CD4-positive, alpha-beta T cell treated with Interleukin-15 for 1 hour (primary cell): ENCODE results near the gene MOSPD3.

ENCODE experiments used
- DNase-seq: peaks from one replicate; pipeline ENCODE4 v3.0.0-alpha.2; 2020

Gene MOSPD3

DNA sequence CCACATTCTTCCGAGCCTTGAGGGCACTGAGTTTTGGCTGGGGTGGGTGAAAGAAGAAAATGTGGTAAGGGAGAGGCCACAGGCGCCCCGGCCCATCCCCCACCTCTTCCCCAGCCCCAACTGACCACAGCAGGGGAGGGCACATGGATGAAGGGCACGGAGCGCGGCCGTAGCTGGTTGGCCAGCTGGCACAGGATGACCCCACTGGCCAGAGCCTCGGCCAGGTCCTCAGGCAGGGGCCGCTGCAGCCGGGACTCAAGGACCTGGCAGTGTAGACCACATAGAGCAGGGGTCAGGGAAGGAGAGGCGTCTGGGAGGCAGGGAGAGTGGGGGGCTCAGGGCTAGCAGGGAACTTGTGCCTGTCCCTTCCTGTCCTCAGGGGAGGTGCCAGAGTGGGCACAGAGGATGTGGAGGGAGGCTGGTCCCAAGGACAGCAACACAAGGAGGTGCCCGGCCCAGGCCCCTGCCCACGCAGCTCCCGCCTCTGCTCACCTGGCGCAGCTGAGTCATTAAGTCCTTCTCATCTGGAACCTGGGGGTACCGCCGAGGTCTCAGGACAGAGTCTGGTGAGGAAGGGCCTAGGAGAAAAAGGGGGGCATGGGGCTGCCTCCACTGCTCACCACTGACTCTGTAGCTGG, 36.5 kb upstream of the MOSPD3 start:
- DNase-seq: no peak

DNA sequence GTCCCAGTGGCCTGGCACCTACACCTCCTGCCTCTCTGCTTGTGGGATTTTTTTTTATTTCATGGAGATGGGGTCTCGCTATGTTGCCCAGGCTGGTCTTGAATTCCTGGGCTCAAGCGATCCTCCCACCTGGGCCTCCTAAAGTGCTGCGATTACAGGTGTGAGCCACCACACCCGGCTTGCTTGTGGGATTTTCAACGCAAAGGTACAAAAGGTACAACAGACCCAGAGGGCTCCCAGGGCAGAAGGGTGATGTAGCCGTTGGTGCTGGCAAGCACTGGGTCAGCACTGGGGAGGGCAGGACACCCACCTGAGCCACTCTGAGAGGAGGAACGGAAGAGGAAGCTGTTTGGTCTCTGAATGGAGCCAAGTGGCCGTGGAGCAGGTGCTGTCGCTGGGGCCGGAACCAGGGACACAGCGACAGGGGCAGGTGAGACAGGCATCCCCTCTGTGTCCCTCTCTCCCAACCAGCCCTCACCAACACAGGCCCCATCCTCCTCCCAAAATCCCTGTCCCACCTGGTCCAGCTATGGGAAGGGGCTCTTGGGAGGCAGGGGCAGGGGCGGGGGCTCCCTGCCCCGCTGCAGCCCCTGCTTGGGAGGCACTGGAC, 35.9 kb upstream of the MOSPD3 start:
- no peak for DNase-seq

DNA sequence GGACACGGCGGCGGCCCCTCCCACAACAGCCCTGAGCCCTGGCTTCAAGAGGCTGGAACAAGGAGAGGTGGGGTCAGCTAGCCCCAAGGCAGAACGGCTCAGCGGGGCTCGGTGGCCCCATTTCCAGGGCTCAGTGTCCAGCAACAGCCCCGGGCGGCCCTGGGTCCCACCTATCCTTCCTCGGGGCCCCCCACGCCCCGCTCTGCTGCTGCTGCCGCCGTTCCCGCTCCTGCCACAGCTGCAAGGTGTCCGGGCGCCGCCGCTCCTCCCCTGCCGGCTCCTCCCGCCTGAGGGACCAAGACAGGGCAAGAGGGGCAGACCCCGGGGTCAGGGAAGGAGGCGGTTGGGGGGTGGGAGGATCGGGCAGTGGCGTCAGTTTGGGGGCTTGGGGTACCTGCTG, 35.2 kb upstream of the MOSPD3 start:
- no peak for DNase-seq

DNA sequence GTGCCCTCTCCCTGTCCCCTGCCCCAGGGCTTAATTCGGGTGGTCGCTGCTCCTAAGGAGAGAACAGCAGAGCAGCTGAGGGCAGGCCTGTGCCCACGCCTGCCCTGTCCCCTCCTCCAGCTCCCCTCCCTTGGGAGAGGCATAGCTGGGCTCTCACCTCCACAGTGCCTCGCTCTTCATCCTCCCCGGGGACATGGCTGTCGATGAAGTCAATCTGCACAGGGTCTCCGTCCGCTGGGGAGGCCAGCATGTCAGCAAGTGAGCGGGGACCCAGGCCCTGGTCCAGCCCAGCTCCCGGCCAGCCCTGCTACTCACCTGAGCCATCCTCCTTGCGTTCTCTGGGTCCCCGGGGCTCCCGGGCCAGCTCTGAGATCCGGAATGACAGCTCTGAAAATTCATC, 34.8 kb upstream of the MOSPD3 start:
- no peak for DNase-seq

DNA sequence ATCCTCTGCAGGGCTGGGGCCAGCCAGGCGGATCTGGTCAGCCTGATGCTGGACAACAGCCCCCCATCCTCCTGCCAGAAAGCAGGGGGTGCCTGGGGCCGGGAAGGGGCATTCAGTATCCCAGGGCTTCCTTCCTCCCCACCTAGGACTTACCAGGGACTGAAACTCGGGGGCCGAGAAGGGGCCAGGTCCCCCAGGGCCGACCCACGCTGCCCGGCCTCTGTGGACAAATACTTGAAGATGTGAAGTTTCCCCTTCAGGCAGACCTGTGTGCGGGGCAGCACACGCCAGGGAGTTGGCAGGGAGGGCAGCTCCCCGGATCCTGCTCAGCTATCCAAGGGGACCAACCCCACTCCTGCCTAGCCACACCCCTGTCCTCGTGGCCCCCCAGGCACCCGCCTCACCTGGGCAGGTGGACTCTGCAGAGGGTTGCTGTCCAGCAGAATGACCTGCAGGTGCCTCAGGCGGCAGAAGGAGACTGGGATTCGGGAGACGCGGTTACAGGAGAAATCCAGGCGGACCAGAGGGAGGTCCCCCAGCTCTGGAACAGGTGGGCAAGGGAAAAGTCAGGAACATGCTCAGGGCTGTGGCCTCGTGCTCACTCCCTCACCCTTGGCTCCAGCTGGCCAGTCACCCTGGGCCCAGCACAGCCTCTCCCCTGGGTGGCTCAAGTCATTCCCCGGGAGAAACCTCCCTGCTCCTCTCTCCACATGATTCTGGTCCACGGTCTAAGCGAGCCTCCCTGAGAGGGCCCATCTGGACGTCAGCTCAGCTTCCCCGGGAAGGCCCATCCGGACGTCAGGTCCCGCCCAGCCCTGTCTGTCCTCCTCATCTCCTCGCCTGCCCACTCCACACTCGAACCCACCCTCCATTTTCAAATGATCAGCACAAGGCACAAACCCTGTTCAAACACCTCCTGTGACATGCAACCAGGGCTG, 33.8 kb upstream of the MOSPD3 start:
- no peak for DNase-seq

DNA sequence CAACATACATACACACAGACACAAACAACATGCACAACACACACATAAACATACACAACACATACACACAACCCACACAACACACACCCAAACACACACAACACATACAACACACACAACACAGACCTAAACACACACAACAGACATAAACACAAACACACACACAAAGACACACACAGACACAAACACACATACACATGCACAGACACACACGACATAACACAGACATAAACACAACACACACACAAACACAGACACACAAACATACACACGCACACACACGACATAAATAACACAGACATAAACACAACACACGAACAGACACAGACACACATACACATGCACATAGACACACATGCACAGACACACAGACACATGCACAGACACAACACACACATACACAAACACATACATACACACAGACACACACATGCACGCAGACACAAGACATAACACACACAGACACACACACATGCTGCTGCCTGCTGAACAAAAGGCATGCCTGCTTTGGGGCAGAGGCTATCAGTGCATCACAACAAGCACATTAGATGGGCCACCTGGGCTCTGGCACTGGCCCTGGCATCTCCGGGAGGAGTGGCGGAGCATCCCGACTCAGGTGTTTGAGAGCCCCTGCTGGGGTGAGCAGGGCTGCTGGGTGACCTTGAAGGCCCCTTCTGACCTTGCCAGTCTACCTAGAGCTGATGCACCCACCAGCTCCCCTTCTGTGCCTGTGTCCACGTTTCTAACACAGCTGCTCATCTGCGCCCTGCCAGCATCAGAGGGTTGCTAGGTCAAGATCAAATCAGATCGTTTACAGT, 31.7 kb upstream of the MOSPD3 start:
- no peak for DNase-seq

DNA sequence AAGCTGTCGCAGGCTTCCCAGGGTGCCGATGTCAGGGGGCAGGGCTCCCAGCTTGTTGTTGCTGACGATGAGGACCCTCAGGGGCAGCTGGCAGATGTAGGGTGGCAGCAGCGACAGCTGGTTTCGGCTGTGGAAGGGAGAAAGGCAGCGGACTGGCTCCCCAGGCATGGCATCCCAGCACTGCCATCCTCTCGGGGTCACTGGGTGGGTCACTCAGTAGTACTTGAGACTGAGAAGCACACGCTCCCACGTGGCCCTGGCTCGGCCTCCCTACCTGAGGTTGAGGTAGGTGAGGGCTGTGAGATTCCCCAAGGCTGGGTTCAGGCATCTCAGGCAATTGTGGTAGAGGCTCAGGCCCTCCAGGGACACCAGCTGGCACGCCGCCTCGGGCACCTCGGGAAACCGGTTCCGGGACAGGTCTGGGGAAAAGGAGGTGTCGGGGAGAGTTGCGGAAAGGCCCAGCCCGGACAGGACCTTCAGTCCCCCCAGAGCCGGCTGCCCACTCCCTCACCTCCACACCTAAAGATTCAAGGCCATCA, 30.2 kb upstream of the MOSPD3 start:
- DNase-seq: no peak

DNA sequence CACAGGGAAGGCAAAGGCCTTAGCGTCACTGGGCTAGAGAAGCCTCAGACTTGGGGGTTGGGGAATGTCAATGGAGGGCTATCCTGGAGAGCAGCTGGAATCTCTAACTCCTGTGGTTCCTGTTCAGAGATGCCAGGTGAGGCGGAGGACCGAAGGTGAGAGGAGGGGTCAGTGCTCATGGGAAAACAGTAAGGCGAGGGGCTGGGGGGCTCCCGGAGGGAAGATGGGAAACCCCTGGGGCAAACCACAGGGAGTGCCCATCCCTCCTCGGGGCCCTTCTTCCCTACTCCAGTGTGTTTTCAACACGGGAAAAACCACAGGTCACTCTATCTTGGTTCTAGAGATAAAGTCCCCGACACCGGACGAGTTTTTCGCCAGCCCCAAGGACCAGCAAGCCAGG, 29.7 kb upstream of the MOSPD3 start:
- no peak for DNase-seq

DNA sequence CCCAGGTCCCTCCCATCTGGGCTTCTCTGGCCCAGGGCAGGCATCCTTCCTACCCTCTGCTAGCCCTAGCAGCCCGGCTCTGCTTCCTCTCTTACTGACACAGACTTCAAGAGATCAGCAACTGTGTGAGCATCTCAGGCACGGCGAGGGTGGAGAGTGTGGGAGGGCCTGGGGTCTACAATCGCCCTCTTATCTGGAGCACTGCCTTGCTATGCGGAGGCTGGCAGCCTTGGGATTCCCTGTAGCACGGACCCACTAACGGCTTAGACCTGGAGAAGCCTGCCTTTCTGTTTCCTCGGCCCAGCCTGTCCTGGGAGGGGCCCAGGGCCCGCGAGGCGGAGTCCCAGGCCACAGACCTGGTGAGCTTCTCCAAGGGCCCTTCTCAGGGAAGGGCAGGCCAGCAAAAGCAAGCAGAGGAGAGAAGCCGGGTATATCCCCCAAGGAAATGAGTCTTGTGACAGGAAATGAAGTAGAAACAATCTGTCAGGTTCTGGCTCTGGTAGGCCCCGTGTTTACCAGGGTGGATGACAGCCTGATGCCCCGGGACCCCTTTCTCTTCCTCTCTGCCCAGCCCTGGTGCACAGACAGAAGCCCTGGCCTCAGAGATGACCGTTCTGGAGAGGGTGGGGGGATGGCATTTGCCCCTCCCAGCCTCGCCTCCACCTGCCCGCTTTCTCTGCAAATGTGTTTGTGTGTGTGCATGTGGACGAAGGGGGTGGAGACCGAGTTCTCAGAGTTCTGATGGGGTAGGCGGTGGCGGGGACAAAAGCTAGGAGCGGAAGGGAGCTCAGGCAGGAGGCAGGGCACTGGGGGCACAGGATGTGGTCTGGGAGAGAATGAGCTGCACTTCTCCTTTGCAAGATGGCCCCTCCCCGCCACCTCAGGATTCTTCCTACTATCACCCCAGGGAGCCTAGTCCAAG, 28.9 kb upstream of the MOSPD3 start:
- peak; percentile 64 for DNase-seq

DNA sequence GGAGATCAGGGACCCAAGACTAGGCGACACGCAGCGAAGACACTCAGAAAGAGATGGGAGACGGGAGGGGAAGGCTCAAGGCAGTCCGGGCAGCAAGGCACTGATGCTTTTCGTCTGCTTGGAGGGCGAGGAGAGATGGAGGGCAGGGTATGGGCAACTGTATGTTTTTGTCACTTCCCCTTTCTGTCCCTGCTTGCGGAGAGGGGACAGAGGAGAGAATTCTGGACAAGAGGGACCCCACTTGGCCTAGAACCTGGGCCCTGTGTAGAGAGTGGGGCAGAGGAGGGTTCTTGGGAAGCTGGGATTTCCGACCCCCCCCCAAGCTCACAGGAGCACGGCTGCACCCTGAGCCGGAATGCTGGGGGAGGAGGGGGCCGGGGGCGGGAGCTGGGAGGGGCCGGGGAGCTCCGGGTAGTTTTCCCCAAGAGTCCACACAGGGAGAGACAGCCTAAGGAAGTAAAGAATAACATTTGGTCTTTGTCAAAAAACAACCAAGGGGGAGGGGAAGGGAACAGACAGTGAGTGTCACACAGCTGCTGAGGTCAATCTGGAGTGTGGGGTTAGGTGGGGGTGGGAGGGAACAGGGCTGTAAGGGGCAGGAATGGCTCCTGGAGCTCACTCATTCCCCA, 28.2 kb upstream of the MOSPD3 start:
- DNase-seq: no peak

DNA sequence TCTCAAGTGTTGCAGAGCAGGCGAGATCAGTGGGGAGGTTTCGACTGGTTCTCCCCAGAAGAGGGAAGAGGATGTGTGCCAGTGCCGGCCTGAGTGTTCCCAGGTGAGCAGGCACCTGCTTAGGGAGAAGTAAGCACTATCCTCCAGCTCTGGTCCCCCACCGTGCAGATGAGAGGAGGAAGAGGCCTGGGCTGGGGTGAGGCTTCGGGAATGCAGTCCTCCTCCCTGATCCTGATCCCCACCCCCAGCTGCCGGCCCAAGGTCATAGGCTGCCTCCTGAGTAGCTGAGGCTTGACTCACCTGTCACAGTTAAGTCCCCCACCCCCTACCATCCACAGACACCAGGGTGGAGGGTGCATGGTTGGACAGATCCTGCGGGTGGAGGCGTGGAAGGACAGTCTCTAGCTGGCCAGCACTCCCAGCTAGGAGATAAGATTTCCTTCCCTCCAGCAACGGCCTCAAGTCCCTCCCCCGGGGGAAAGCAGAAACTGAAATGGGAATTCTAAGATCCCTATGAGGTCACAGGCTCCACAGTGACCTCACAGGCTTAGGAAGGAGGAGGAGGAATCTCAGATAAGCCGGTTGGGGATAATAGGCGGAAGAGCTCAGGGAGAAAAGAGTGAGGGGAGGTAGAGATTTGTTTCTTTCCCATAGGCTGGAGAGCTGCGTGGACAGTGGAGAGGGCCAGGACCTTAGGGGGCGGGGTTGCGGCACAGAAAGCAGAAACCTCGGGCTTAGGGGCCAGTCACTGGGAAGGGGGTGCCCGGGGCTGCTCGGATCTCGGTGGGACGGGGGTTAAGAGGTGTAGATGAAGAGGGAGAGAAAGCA, 27.4 kb upstream of the MOSPD3 start:
- DNase-seq: no peak

DNA sequence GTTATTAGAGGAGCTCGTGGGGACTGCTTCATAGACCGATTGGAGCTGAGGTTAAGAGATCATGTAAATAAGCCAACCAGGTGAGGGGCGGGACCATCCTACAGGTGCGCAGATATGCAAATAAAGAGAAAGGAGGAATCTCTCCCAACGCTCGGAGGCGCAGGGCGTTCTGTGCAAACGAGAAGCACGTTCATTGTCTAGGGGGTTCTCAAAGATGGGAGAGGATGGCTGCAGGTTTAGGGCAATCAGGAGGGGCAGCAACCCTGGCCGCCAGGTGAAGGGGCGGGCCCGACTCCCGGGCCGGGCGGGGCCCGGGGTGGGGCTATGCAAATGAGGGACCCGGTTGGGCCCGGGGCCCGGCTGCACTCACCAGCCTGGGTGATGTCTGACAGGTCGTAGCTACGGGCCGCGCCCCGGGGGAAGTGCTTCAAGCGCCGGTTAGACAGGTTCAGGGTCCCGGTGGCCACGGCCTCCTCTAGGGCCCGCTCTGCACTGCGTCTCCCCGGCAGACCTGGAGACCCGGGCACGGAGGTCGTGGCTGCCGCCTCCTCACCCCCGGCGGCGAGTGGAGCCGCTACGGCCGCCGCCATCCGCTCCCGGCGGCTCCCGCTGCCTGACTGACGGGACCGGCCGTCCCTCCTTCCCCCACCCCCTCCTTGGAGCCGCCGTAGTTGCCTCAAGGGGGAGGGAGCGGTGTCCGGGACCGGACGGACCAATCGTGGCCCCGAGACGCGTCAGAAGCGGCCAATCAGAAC, 26.7 kb upstream of the MOSPD3 start, which contains the start of gene LRCH4:
LRCH4 (minus strand) TSS at position 619 of the 755 bp plus-strand sequence; CDS start at position 590, 29 bp downstream.
- DNase-seq: peak; percentile 60

DNA sequence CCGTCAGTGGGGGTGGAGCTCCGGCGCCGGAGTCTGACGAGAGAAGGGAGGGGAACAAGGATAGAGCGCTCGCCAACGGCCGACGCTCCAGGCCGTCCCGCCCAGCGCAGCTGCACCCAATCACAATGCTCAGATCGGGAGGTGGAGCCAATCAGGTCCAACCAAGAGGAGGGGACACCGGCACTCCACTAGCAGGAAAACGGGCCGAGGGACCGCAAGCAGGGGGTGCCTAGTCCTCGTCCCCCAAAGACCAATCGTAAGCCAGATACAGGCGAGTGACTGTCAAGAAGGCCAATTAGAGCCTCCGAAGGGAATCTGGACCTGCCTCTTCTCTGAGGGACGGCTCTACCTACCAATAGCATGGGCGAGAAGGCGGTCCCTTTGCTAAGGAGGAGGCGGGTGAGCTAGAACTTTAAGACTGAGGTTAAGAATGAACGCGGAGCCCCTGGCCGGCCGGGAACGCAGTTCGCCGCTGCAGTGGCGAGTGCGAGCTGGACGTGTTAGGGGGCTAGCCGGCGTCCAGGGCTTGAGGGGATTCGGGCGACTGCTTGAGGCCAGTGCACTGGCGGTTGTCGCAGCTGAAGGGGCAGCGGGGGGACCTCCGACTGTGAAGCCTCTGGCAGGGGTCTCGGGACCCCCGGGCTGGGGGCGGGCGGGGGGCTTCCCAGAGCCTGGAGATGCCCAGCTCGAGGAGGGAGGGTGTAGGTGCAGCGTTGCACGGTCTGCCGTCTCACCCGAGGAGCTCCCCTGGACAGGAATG, 25.9 kb upstream of the MOSPD3 start, which contains the start of gene FBXO24:
FBXO24 (plus strand) TSS at position 63 of the 760 bp plus-strand sequence; CDS start at position 361, 298 bp downstream.
- DNase-seq: peak; percentile 100

DNA sequence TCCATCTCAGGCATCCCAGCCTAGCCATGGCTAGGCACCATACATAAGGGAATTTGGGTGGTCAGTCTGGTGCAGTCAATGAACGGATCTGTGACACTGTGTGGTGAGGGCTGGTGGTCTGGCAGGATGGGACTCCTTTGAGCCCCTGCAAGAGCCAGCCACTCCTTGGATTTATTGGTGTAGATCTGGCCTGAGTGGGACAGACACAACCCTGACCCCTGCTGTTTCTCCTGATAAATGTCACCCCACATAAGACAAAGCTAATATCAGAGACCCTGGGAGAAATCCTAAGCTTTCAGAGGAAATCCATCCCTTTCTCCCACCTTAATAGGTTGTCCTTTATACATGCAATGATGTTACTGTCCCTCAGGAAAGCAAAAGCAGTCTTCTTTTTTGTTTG, 23.9 kb upstream of the MOSPD3 start:
- no peak for DNase-seq

DNA sequence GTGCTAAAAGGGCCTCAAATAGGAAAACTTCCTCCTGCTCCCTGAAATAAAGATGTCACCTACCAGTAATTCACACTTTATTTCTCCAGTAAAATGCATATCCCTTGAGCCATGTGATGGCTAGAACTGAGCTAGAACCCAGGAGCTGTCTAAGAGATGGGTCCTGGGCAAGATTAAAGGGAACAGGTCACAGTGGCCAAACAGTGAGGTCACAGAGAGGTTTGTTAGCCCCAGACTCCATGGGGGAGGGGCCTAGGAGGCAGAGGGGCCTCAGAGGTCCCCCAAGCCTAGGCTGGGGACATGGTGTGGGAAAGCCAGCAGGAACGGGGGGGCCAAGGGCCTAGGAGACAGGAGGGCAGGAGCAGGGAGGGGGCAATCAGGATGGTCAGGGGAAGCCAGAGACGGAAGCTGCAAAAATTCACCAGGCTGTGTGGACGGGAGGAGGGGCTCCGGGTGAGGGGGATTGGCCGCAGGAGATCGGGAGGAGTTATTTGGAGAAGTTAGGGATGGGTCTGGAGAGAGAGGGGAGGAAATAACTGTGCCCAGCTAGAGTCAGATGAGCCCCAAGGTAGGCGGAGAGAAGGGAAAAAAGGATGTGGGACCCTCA, 22.9 kb upstream of the MOSPD3 start:
- no peak for DNase-seq

DNA sequence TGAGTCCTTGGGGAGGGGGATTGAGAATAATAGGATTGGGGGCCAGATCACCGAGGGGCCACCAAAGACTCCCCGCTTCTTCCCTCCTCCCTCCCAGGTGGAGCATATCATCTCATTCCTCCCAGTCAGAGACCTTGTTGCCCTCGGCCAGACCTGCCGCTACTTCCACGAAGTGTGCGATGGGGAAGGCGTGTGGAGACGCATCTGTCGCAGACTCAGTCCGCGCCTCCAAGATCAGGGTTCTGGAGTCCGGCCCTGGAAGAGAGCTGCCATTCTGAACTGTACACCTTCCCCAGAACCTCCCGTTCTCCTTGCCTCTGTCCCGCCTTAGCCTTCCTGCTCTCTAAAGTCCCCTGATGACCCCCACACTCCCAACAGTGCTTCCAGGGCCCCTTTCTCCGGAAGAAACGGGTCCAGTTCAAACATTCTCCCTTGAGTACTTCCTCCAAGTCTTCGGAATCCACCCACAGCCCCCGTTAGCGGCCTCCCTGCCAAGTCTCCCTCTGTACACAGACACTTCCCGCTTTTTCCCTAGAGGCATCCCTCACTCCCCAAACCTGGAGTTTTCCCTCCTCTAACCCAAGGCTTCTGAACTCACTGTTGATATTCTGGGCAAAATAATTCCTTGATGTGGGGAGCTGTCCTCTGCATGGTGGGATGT, 22.1 kb upstream of the MOSPD3 start:
- DNase-seq: no peak

DNA sequence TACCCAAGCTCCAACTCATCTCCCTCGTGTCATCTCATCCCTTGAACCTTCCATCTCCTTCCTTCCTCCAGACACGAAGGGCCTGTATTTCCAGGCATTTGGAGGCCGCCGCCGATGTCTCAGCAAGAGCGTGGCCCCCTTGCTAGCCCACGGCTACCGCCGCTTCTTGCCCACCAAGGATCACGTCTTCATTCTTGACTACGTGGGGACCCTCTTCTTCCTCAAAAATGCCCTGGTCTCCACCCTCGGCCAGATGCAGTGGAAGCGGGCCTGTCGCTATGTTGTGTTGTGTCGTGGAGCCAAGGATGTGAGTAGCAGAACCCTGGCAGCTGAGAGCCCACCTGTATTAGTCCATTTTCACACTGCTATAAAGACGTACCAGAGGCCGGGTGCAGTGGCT, 20.7 kb upstream of the MOSPD3 start:
- no peak for DNase-seq
